Measurements from ENCODE around the gene COX6B1.
"Not testable (repeated sequence)": the region's sequence is repeated elsewhere in the genome, so short reads cannot be mapped to it uniquely, and the experiment has no call there.

COX6B1 gene, protein sequence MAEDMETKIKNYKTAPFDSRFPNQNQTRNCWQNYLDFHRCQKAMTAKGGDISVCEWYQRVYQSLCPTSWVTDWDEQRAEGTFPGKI

GRCh38 chr19:35648017-35648961 lies at the start of gene COX6B1:
Gene COX6B1, plus strand, starts transcription at chr19:35648323. Its CDS starts 2,921 bp downstream, at chr19:35651244.
- peak; percentile 99 for DNase-seq

DNA sequence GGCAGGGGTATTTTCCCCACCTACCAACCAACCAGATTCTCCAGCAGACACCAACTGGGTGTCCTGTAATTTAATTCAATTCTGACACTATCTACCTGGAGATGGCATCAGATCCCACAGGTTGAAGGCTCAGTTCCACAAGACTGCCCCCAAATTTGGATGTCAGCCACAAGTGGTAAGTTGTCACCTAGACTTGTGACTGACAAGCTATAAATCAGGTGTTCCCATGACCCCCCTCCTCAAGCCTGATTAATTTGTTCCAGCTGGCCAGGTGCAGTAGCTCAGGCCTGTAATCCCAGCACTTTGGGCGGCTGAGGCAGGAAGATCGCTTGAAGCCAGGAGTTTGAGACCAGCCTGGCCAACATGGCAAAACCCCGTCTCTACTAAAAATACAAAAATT lies 46.2 kb upstream of the COX6B1 start:
- no peak for DNase-seq

DNA sequence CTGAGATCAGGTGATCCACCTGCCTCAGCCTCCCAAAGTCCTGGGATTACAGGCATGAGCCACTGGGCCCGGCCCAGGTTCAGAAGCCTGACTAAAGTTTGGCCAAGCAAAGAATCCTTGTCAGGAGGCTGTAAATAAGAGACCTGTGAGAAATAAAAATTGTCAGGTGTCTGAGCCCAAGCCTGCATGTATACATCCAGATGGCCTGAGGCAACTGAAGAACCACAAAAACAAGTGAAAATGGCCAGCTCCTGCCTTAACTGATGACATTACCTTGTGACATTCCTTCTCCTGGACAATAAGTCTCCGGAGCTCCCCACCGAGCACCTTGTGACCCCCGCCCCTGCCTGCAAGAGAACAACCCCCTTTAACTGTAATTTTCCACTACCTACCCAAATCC lies 43.7 kb upstream of the COX6B1 start:
- not testable (repeated sequence) for DNase-seq

DNA sequence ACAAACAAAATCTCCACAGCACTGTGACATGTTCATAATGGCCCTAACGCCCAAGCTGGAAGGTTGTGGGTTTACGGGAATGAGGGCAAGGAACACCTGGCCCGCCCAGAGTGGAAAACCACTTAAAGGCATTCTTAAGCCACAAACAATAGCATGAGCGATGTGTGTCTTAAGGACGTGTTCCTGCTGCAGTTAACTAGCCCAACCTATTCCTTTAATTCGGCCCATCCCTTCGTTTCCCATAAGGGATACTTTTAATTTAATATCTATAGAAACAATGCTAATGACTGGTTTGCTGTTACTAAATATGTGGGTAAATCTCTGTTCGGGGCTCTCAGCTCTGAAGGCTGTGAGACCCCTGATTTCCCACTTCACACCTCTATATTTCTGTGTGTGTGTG lies 41.0 kb upstream of the COX6B1 start:
- not testable (repeated sequence) for DNase-seq

GRCh38 chr19:35607661-35608060 lies 40.5 kb upstream of the COX6B1 start:
- DNase-seq: no peak

GRCh38 chr19:35608251-35608650 lies 39.9 kb upstream of the COX6B1 start:
- no peak for DNase-seq

DNA sequence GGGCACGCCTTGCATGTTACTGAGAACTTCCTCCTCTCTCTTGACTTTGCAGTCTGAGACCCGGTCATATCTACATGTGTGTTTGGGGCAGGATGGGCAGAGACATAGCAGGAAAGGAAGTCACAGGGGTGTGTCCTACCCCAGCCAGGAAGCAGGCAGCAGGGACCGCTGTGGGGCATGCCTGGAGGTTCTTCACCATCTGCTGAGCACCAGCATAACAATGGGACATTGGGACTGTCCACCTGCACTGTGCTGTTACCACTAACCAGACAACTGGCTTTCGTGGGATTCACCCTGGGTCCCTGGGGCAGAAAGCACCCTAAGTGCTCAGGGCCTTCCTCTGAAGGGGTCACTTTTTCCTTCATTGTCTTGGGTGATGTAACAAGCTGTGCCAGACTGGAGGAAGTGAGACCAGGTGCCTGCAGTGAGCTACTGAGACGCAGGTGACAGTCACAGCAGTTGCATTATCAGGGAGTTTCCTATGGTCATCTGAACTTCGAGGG lies 38.2 kb upstream of the COX6B1 start:
- DNase-seq: peak; percentile 40

DNA sequence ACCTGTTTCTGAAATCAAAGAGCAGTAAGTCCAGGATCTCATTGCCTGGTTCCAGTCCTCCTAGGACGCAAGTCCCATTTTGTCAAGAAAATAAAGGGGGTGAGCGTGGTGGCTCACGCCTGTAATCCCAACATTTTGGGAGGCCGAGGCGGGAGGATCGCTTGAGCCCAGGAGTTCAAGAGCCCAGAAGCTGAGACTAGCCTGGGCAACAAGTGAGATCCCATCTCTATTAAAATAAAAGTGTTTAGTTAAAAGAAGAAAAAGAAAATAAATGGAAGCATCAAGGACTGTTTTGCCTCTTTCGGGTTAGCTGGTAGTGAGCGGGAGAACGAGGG lies 35.9 kb upstream of the COX6B1 start:
- no peak for DNase-seq

DNA sequence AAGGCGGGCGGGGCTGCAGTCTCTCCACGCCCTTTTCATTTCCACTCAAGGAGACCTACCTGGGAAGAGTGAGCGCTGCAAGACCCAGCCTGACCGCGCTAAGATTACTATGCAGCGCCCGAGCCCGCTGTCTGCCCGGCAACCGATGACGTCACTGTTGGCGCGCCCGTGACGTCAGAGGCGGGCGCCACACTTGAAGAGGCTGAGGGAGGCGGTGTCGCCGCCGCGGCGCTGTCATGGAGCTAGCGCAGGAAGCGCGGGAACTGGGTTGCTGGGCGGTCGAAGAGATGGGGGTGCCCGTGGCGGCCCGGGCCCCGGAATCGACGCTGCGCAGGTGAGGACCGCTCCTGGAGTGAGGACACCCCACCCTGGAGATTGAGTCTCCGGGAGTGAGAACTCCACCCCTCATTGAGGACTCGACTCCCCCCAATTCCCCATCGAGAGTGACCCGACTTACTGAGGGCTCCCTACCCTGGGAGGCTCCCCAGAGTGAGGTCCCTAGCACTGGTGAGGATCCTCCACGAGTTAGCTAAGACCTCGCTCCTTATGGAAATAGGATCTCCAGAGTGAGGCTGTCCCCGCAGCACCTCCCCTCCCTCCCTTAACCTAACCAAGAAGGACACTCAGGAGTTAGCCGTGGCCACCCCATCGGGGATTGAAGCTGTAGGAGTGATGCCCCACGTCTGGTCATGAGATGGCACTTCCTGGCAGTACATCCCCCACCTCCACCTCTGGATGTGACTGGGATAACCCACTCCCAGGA lies 35.4 kb upstream of the COX6B1 start, which contains the start of gene HAUS5:
Gene HAUS5, plus strand, starts transcription at position 177 of the 763 bp plus-strand sequence. Its CDS starts 60 bp downstream, at position 237.
- DNase-seq: peak; percentile 91

DNA sequence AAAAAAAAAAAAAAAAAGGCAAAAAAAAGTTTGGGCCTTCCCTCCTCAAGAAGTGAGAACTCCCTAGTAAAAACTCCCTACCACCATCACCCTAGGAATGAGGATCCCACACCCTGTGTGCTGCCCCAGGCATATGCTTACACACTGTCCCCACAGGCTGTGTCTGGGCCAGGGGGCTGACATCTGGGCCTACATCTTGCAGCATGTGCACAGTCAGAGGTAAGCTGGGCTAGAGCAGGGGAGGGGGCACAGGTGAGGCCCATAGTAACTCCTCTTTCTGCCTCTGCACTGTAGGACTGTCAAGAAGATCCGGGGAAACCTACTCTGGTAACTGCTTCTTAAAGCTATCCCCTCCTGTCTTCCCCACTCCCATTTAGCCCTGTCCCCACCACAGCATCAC lies 34.5 kb upstream of the COX6B1 start:
- DNase-seq: no peak

DNA sequence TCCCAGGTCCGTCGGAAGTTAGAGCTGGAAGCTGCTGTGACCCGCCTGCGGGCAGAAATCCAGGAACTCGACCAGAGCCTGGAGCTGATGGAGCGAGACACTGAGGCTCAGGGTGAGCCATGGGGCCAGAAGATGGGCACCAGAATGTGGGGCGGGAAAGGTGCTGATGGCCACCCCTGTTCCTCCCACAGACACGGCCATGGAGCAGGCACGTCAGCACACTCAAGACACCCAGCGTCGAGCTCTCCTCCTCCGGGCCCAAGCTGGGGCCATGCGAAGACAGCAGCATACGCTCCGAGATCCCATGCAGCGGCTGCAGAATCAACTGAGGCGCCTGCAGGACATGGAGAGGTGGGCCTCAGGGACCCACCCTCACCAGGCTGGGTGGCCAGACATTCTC lies 33.1 kb upstream of the COX6B1 start:
- no peak for DNase-seq

DNA sequence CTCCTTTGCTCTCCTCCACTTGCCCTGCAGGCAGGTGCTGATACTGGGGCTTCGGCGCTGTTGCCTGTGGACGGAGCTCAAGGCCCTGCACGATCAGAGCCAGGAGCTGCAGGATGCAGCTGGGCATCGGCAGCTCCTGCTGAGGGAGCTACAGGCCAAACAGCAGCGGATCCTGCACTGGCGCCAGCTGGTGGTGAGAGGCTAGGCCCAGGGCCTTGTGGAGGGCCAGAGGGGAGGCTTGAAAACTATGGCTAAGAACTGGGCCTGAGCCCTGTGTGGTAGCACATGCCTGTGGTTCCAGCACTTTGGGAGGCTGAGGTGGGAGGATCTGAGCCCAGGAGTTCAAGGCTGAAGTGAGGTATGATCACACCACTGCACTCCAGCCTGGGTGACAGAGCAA lies 29.3 kb upstream of the COX6B1 start:
- no peak for DNase-seq

GRCh38 chr19:35619290-35619923 lies 28.7 kb upstream of the COX6B1 start:
- DNase-seq: no peak

DNA sequence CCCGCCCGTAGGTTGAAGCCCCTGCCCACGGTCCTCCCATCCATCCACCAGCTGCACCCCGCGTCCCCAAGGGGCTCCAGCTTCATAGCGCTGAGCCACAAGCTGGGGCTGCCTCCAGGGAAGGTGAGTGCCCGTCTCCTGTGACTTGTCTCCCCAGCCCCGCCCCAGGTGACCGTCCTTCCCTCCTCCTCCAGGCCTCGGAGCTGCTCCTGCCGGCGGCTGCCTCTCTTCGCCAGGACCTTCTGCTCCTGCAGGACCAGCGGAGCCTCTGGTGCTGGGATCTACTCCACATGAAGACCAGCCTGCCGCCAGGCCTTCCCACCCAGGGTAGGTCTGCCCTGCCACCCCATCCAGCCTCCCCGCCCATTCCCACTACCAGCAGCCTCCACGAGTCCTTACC lies 28.1 kb upstream of the COX6B1 start:
- no peak for DNase-seq

DNA sequence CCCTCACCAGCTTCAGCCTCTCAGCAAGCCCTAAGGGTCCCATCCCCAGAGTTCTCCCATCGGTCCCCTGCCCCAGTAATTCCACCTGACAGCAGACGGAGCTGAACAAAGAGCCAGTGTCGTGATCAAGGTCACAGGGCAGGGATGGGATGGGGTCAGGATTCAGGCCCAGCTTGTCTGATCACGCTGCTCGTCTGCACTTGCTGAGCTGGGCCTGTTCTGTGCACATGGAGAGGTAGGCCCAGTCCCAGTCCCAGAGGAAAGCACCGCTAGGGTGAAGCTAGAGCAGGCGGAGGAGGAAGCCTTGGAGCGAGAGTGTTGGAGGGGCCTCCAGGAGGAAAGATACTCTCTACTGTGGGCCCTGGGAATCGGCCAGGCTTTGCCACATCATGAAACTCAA lies 26.4 kb upstream of the COX6B1 start:
- no peak for DNase-seq

GRCh38 chr19:35622750-35623149 lies 25.4 kb upstream of the COX6B1 start:
- DNase-seq: no peak

DNA sequence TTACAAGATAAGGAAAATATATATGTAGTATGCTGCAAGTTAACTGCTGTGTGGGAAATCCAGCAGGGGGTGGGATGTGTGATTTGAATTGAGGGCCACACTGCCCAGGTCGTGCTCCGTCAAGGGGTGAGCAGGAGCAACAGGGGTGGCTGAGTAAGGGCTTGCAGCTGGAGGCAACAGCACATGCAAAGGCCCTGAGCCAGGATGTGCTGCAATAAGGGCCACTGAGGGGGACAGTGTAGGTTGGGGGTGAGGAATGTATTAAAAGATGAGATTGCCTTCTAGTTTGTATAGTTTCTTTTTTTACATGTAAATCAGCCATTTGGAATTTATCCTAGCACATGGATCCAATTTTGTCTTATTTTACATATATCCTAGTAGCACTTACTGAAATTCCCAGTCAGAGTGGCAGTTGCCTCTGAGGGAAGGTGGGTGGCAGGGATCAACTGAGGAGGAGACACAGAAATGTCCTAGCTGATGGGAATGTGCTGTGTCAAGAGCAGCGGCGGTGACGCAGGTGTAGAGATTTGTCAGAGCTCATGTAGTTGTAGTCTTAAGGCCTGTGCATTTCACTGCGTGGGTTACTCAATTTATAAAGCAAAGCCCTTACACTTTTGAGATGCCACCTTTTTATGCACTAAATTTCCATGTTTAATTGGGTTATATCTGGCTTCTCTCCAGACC lies 24.7 kb upstream of the COX6B1 start:
- DNase-seq: no peak

DNA sequence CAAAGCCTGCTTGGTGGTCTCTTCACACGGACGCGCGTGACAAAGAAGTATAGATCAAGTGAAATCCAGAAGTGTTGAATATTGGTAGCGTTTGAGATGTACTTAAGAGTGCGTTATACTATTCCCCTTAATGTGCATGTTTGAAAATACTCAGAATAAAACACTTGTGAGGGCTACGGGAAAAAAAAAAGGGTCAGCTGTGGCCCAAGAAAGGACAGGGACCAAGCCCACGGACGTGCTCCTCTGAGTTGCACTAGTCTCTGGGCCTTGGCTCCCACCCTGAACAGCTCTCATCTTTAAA lies 19.9 kb upstream of the COX6B1 start:
- DNase-seq: no peak

- DNase-seq: peak; percentile 99
Measured at GRCh38 chr19:35628565-35629331, 19.4 kb upstream of the COX6B1 start, which contains the start of gene RBM42. Gene RBM42, plus strand, starts transcription at chr19:35629036. Its CDS starts 118 bp downstream, at chr19:35629154.

- no peak for DNase-seq
Measured at GRCh38 chr19:35629332-35629633, 18.8 kb upstream of the COX6B1 start.

- DNase-seq: no peak
Measured at GRCh38 chr19:35633727-35634440, 14.2 kb upstream of the COX6B1 start.

All from inflammatory macrophage treated with lipopolysaccharide for 4 hours (primary cell).